ENCODE data around the gene SDK1. TPM values are rescaled to one million over a fixed set of nuclear protein-coding genes. Genes with fewer than 3 reads are reported as not detected.

The SDK1 gene
- total and polyA plus RNA-seq, 4 donors: 0.12 to 0.47 (median 0.36) TPM

- TF ChIP-seq JUND (IDR thresholded peaks at IDR 0.05) (no peak), SP1 (IDR thresholded peaks at IDR 0.05) (no peak), HNF4G (IDR thresholded peaks at IDR 0.05) (no peak), RXRA (IDR thresholded peaks at IDR 0.05) (no peak), RAD21 (IDR thresholded peaks at IDR 0.05) (no peak), FOXA1 (IDR thresholded peaks at IDR 0.05) (no peak)
These were observed 767.2 kb downstream of the SDK1 start (continued) for GRCh38 chr7:4068286-4068685.

GRCh38 chr7:4069268-4070095 lies 768.4 kb downstream of the SDK1 start:
- no peak overlapping the region for H3K27ac ChIP-seq (ENCODE audit: low read depth in 1 of 2, low read length in 2 of 2)
- no peak for DNase-seq (ENCODE audit: low spot score)

GRCh38 chr7:4070214-4070613 lies 769.2 kb downstream of the SDK1 start:
- Histone ChIP-seq H3K27ac (ENCODE audit: low read depth in 1 of 2, low read length in 2 of 2) (no peak overlapping the region), H3K4me1 (ENCODE audit: control insufficient read depth in 4 of 4, insufficient read depth in 4 of 4, low read length in 3 of 4) (no peaks in the 10 kb centered on the region), H3K4me3 (ENCODE audit: low read depth in 1 of 3, low read length in 3 of 3) (no peak overlapping the region), H3K36me3 (ENCODE audit: control insufficient read depth in 4 of 4, insufficient read depth in 3 of 4, low read depth in 1 of 4, low read length in 3 of 4) (no peaks in the 10 kb centered on the region), H3K27me3 (ENCODE audit: control insufficient read depth in 4 of 4, insufficient read depth in 4 of 4, low read length in 3 of 4) (no peaks in the 10 kb centered on the region), H3K9me3 (ENCODE audit: control insufficient read depth in 4 of 4, low read length in 3 of 4) (no peaks in the 10 kb centered on the region), H3K9ac (ENCODE audit: low read depth in 1 of 2, low read length in 2 of 2) (no peak overlapping the region)
- no peak for TF ChIP-seq TAF1 (conservative IDR thresholded peaks at IDR 0.05)
- no peak for TF ChIP-seq GABPA (IDR thresholded peaks at IDR 0.05 in 1 of 2, conservative IDR thresholded peaks at IDR 0.05 in 1 of 2)
- no peak for TF ChIP-seq RAD21 (IDR thresholded peaks at IDR 0.05)
- no peak for TF ChIP-seq MAX (IDR thresholded peaks at IDR 0.05)
- no peak for TF ChIP-seq CTCF (IDR thresholded peaks at IDR 0.05; ENCODE audit: low read depth, low read length, missing input control)
- no peak for TF ChIP-seq JUND (IDR thresholded peaks at IDR 0.05)
- TF ChIP-seq NR2F2 (IDR thresholded peaks at IDR 0.05): no peak
- TF ChIP-seq YY1 (IDR thresholded peaks at IDR 0.05): no peak
- TF ChIP-seq HNF4A (conservative IDR thresholded peaks at IDR 0.05): no peak
- WGBS: 80% methylated on average over 7 of the region's 7 CpGs
- no peak for DNase-seq (ENCODE audit: low spot score)

More at GRCh38 chr7:4069268-4070095, 768.4 kb downstream of the SDK1 start:
- H3K4me3 ChIP-seq (ENCODE audit: low read depth in 1 of 3, low read length in 3 of 3): no peak overlapping the region
- H3K9ac ChIP-seq (ENCODE audit: low read depth in 1 of 2, low read length in 2 of 2): no peak overlapping the region
- H3K4me1 ChIP-seq (ENCODE audit: control insufficient read depth in 4 of 4, insufficient read depth in 4 of 4, low read length in 3 of 4): no peaks in the 10 kb centered on the region
- TF ChIP-seq HNF4G (IDR thresholded peaks at IDR 0.05) (no peak), ATF3 (IDR thresholded peaks at IDR 0.05) (no peak), HNF4A (conservative IDR thresholded peaks at IDR 0.05) (no peak), EGR1 (IDR thresholded peaks at IDR 0.05; ENCODE audit: low read depth in 2 of 2) (no peak), FOXA1 (IDR thresholded peaks at IDR 0.05) (no peak), SP1 (IDR thresholded peaks at IDR 0.05) (no peak), YY1 (IDR thresholded peaks at IDR 0.05) (no peak), RXRA (IDR thresholded peaks at IDR 0.05) (no peak)
- H3K27me3 ChIP-seq (ENCODE audit: control insufficient read depth in 4 of 4, insufficient read depth in 4 of 4, low read length in 3 of 4): no peaks in the 10 kb centered on the region
- no peaks in the 10 kb centered on the region for H3K36me3 ChIP-seq (ENCODE audit: control insufficient read depth in 4 of 4, insufficient read depth in 3 of 4, low read depth in 1 of 4, low read length in 3 of 4)
- WGBS: 92% methylated on average over 23 of the region's 23 CpGs
- H3K9me3 ChIP-seq (ENCODE audit: control insufficient read depth in 4 of 4, low read length in 3 of 4): no peaks in the 10 kb centered on the region

Data from liver (tissue), 9 donors.